IMR-90 (cell line): ENCODE measurements around the gene ETV6. TPM values are rescaled to one million over a fixed set of nuclear protein-coding genes. Genes with fewer than 3 reads are reported as not detected.
A peak's percentile ranks its signal among the peaks of the same experiment; 100 is the strongest.

Experiments
- ATAC-seq: fragments of 200-7000 bp; cut with Tn5 transposase; 2 replicates; pipeline ENCODE4 v1.9.1; 2020; ENCODE audit warnings: low read depth, mild to moderate bottlenecking, moderate library complexity
- BruUV-seq: library from RNA; stranded (reverse); fragments of 400-500 nt; replicated peaks from 2 replicates; lab custom pipeline; 2021; lab: Mats Ljungman, UMichigan
- CTCF ChIA-PET: fragments of 300-600 bp; formaldehyde crosslinking; extraction: SDS; loops from one replicate; lab custom pipeline; 2021; ENCODE audit warnings: antibody characterized with exemption; lab: Yijun Ruan, JAX
- POLR2A ChIA-PET: fragments of 300-600 bp; sonication (Branson Sonifier 250); formaldehyde crosslinking; loops from one replicate; lab custom pipeline; 2022; ENCODE audit warnings: antibody characterized with exemption; ENCODE audit not compliant: unreplicated experiment; lab: Charles Lee
- DNase-seq: peaks from one replicate; pipeline ENCODE4 v3.0.0; 2013
- H2AFZ ChIP-seq: replicated peaks from 2 replicates; pipeline ENCODE3; 2013; ENCODE audit warnings: low read length, mild to moderate bottlenecking; ENCODE audit not compliant: poor library complexity
- H2AK5ac ChIP-seq: 2 replicates; pipeline ENCODE4 v1.6.1; 2013; ENCODE audit warnings: low read depth, low read length, inconsistent platforms
- H2AK9ac ChIP-seq: replicated peaks from 2 replicates; pipeline ENCODE3; 2013; ENCODE audit warnings: mild to moderate bottlenecking, low read depth, low read length, moderate library complexity; ENCODE audit not compliant: poor library complexity
- H2BK120ac ChIP-seq: 2 replicates; pipeline ENCODE4 v1.6.1; 2013; ENCODE audit warnings: low read depth, low read length, inconsistent platforms
- H2BK15ac ChIP-seq: 3 replicates; pipeline ENCODE4 v1.6.1; 2013; ENCODE audit warnings: low read depth, low read length, inconsistent platforms
- H2BK20ac ChIP-seq: 2 replicates; pipeline ENCODE4 v1.6.1; 2013; ENCODE audit warnings: low read depth, mild to moderate bottlenecking, inconsistent platforms, low read length, moderate library complexity
- H2BK5ac ChIP-seq: 2 replicates; pipeline ENCODE4 v1.6.1; 2013; ENCODE audit warnings: mild to moderate bottlenecking, low read depth, low read length, inconsistent platforms; ENCODE audit not compliant: poor library complexity, severe bottlenecking
- H3K14ac ChIP-seq: replicated peaks from 2 replicates; pipeline ENCODE4 v1.6.1; 2013; ENCODE audit warnings: low read depth, low read length, inconsistent platforms
- H3K18ac ChIP-seq: 2 replicates; pipeline ENCODE4 v1.6.1; 2013; ENCODE audit warnings: low read depth, low read length, control low read depth
- H3K23ac ChIP-seq: 2 replicates; pipeline ENCODE4 v1.6.1; 2013; ENCODE audit warnings: low read depth, low read length, inconsistent platforms
- H3K27ac ChIP-seq: 2 replicates; pipeline ENCODE4 v1.5.1; 2013; ENCODE audit warnings: mild to moderate bottlenecking, control low read depth, low read length; ENCODE audit not compliant: insufficient read depth
- H3K27me3 ChIP-seq: 2 replicates; pipeline ENCODE4 v1.6.1; 2013; ENCODE audit warnings: low read length; ENCODE audit not compliant: control insufficient read depth, insufficient read depth
- H3K36me3 ChIP-seq: 2 replicates; pipeline ENCODE4 v1.6.1; 2013; ENCODE audit warnings: low read length, mixed read lengths; ENCODE audit not compliant: control insufficient read depth, insufficient read depth
- H3K4ac ChIP-seq: 2 replicates; pipeline ENCODE4 v1.6.1; 2013; ENCODE audit warnings: low read depth, low read length, inconsistent platforms
- H3K4me1 ChIP-seq: 2 replicates; pipeline ENCODE4 v1.6.1; 2013; ENCODE audit warnings: low read length, mixed read lengths; ENCODE audit not compliant: control insufficient read depth, insufficient read depth
- H3K4me2 ChIP-seq: 2 replicates; pipeline ENCODE4 v1.6.1; 2013; ENCODE audit warnings: low read depth, mild to moderate bottlenecking, control low read depth, low read length, moderate library complexity
- H3K4me3 ChIP-seq: 2 replicates; pipeline ENCODE4 v1.5.1; 2013; ENCODE audit warnings: low read depth, mild to moderate bottlenecking, control low read depth, low read length, moderate library complexity; ENCODE audit not compliant: insufficient read depth
- H3K56ac ChIP-seq: 2 replicates; pipeline ENCODE4 v1.6.1; 2013; ENCODE audit warnings: low read length, inconsistent platforms; ENCODE audit not compliant: insufficient read depth; ENCODE audit errors: extremely low read depth
- H3K79me1 ChIP-seq, 2 experiments: 2 replicates each; pipeline ENCODE4 v1.6.1; 2013; ENCODE audit warnings: low read length in 2 of 2, inconsistent platforms in 1 of 2, low read depth in 1 of 2
- H3K9ac ChIP-seq: 2 replicates; pipeline ENCODE4 v1.6.1; 2013; ENCODE audit warnings: low read depth, low read length, control low read depth
- H3K9me1 ChIP-seq: 2 replicates; pipeline ENCODE4 v1.6.1; 2013; ENCODE audit warnings: low read length, inconsistent platforms; ENCODE audit not compliant: insufficient read depth
- H3K9me3 ChIP-seq: 2 replicates; pipeline ENCODE4 v1.6.1; 2013; ENCODE audit warnings: low read length; ENCODE audit not compliant: control insufficient read depth, insufficient read depth
- H4K20me1 ChIP-seq: 2 replicates; pipeline ENCODE4 v1.6.1; 2013; ENCODE audit warnings: low read length, inconsistent platforms; ENCODE audit not compliant: insufficient read depth
- H4K5ac ChIP-seq: 2 replicates; pipeline ENCODE4 v1.6.1; 2013; ENCODE audit warnings: mild to moderate bottlenecking, low read depth, low read length, control low read depth
- H4K8ac ChIP-seq, 2 experiments: 2 replicates each; pipeline ENCODE4 v1.6.1; 2013; ENCODE audit warnings: low read depth in 2 of 2, low read length in 2 of 2, control low read depth in 1 of 2, inconsistent platforms in 1 of 2
- H4K91ac ChIP-seq: 2 replicates; pipeline ENCODE4 v1.6.1; 2013; ENCODE audit warnings: low read depth, low read length, inconsistent platforms; ENCODE audit not compliant: insufficient read depth
- BHLHE40 ChIP-seq: fragments of 150-350 bp; IDR thresholded peaks from 2 replicates; pipeline ENCODE4 v1.6.1; 2016; ENCODE audit warnings: mild to moderate bottlenecking, low read depth, low read length
- CEBPB ChIP-seq: IDR thresholded peaks from 2 replicates; pipeline ENCODE4 v1.6.1; 2012; ENCODE audit warnings: low read depth, low read length, improper control_type of control experiment
- CHD1 ChIP-seq: IDR thresholded peaks from 2 replicates; pipeline ENCODE4 v1.6.1; 2012; ENCODE audit warnings: low read depth, low read length, improper control_type of control experiment
- CTCF ChIP-seq: conservative IDR thresholded peaks from 2 replicates; pipeline ENCODE4 v1.5.1; 2012; ENCODE audit warnings: mild to moderate bottlenecking, low read depth, low read length, improper control_type of control experiment
- FOS ChIP-seq: fragments of 150-350 bp; IDR thresholded peaks from 2 replicates; pipeline ENCODE4 v1.6.1; 2016; ENCODE audit warnings: low read depth, low read length
- MAFK ChIP-seq: IDR thresholded peaks from 2 replicates; pipeline ENCODE4 v1.6.1; 2012; ENCODE audit warnings: low read depth, low read length, improper control_type of control experiment
- MAZ ChIP-seq: IDR thresholded peaks from 2 replicates; pipeline ENCODE4 v1.6.1; 2012; ENCODE audit warnings: low read depth, mild to moderate bottlenecking, low read length, improper control_type of control experiment, moderate library complexity, borderline replicate concordance
- MXI1 ChIP-seq: IDR thresholded peaks from 2 replicates; pipeline ENCODE4 v1.6.1; 2012; ENCODE audit warnings: low read depth, mild to moderate bottlenecking, low read length, moderate library complexity, borderline replicate concordance
- NFE2L2 ChIP-seq: fragments of 150-350 bp; IDR thresholded peaks from 2 replicates; pipeline ENCODE4 v1.6.1; 2016; ENCODE audit warnings: low read depth, mild to moderate bottlenecking, low read length
- POLR2A ChIP-seq: IDR thresholded peaks from 2 replicates; pipeline ENCODE4 v1.6.1; 2012; ENCODE audit warnings: mild to moderate bottlenecking, low read depth, low read length
- RAD21 ChIP-seq: IDR thresholded peaks from 2 replicates; pipeline ENCODE4 v1.6.1; 2012; ENCODE audit warnings: low read length, improper control_type of control experiment
- RCOR1 ChIP-seq: IDR thresholded peaks from 2 replicates; pipeline ENCODE4 v1.6.1; 2012; ENCODE audit warnings: mild to moderate bottlenecking, low read length, improper control_type of control experiment; ENCODE audit not compliant: insufficient replicate concordance
- RFX5 ChIP-seq: IDR thresholded peaks from 2 replicates; pipeline ENCODE4 v1.8.0; 2012; ENCODE audit warnings: low read depth, mild to moderate bottlenecking, low read length, moderate library complexity
- SMC3 ChIP-seq: fragments of 150-350 bp; IDR thresholded peaks from 2 replicates; pipeline ENCODE4 v1.6.1; 2016; ENCODE audit warnings: low read depth, mild to moderate bottlenecking, antibody characterized with exemption, low read length, moderate library complexity
- USF2 ChIP-seq: fragments of 150-350 bp; IDR thresholded peaks from 2 replicates; pipeline ENCODE4 v1.6.1; 2017; ENCODE audit warnings: mild to moderate bottlenecking, antibody characterized with exemption, low read length, low read depth
- WGBS, 2 experiments: methylation state at CpG; one replicate each; pipeline versions ENCODE4 v1.1.5 to v1.1.7; 2013; ENCODE audit warnings: missing lambda C conversion rate in 2 of 2; ENCODE audit not compliant: insufficient read length in 1 of 2; ENCODE audit errors: extremely low coverage in 2 of 2; 5-methylcytosine and 5-hydroxymethylcytosine counted together
- dilution Hi-C: fragments of 300-500 bp; cut with HindIII; formaldehyde crosslinking; loops from one replicate; pipeline ENCODE4 v1.14.3; 2018; ENCODE audit warnings: low sequenced_read_pairs; ENCODE audit not compliant: unreplicated experiment
- in situ Hi-C: fragments of 300-500 bp; cut with MboI; formaldehyde crosslinking; loops from 3 replicates; pipeline ENCODE4 v1.14.3; 2019; ENCODE audit warnings: low sequenced_read_pairs, inconsistent platforms, mixed read lengths
- intact Hi-C: fragments of 100-400 bp; cut with micrococcal nuclease; formaldehyde crosslinking; loops from 2 replicates; pipeline ENCODE4 v1.10.0; 2022
- polyA plus RNA-seq, 3 experiments: library from polyadenylated mRNA; depleted of rRNA; stranded (reverse); fragments of >200 nt; gene quantifications; 2 replicates each; pipeline ENCODE4 v1.2.3, GENCODE V29; 2012; ENCODE audit warnings: low replicate concordance in 1 of 3
- total RNA-seq: library from RNA; depleted of rRNA; stranded (reverse); fragments of >200 nt; gene quantifications from 2 replicates; pipeline ENCODE4 v1.2.3, GENCODE V29; 2012
- TF ChIP-seq, protein P1 (sequence below): fragments of 150-350 bp; IDR thresholded peaks from 2 replicates; pipeline ENCODE4 v1.6.1; 2016; ENCODE audit warnings: low read depth, mild to moderate bottlenecking, low read length, moderate library complexity, borderline replicate concordance

ETV6 gene
- total and polyA plus RNA-seq, 2 of the 4 experiments (the other 2 are of a cell fraction): 8.4 to 9.9 TPM

DNA sequence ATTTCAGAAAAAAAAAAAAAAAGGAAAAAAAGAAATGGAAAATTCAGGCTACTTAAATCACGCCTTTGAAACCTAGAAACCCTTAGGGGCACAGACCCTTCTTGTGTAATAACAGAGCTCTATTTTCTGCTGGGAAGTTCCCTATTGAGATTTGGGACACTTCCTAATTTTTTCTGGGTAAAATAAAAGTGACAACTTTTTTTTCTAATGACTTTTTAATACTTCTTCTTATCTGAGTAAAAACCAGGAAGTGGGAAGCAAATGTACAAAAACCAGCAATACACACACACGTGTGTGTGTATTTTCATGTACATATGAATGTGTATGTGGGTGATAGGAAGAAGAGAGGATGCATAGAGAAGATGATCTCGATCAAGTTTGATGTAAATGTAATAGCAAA is 35.8 kb downstream of the ETV6 start:
- Histone ChIP-seq H2AFZ (no peak overlapping the region), H3K4me1 (peaks cover 18% of the 10 kb centered on the region), H2AK9ac (no peak overlapping the region), H3K79me1 (peaks cover 36 to 67% of the 10 kb centered on the region in 2 experiments), H3K27ac (no peak overlapping the region), H3K56ac (no peak overlapping the region), H3K4ac (0 out of 2 replicates have a peak overlapping the region, but pooled peaks have one; percentile 65), H4K5ac (no peak overlapping the region), H3K14ac (no peak overlapping the region), H4K8ac (no peak overlapping the region), H2BK15ac (no peak overlapping the region), H3K4me2 (peak overlapping the region; percentile 64; the same call in 1 of the 2 replicates), H2BK20ac (no peak overlapping the region), H2AK5ac (no peak overlapping the region), H3K36me3 (0 out of 2 replicates have a peak, but pooled peaks cover under 1% of the 10 kb centered on the region), H3K9me3 (no peaks in the 10 kb centered on the region), H3K4me3 (no peak overlapping the region), H3K27me3 (no peaks in the 10 kb centered on the region), H3K9ac (no peak overlapping the region), H2BK5ac (peak overlapping the region; percentile 79), H2BK120ac (no peak overlapping the region), H3K9me1 (peaks cover 26% of the 10 kb centered on the region), H3K23ac (0 out of 2 replicates have a peak overlapping the region, but pooled peaks have one; percentile 55), H4K91ac (no peak overlapping the region), H3K18ac (peak overlapping the region; percentile 60), H4K20me1 (peaks cover 31% of the 10 kb centered on the region)
- ChIA-PET POLR2A (no interaction called here), CTCF (interaction anchor here (0.6 to 1.2 kb wide), 2 partner anchors 19 to 45 kb away, joined by 3 to 5 read pairs; no protein-coding TSS in a partner anchor)
- WGBS, 2 experiments: 67% methylated on average over 1 of the region's 3 CpGs; no CpG with 5 or more reads in 1 of the 2 experiments
- in situ Hi-C loops (no loop called here), intact Hi-C loops (no loop called here), dilution Hi-C loops (no loop called here)
- ATAC-seq (no peak), DNase-seq (no peak)
- no TSS peak for BruUV-seq
- TF ChIP-seq POLR2A: no peak
- TF ChIP-seq, protein P1, sequence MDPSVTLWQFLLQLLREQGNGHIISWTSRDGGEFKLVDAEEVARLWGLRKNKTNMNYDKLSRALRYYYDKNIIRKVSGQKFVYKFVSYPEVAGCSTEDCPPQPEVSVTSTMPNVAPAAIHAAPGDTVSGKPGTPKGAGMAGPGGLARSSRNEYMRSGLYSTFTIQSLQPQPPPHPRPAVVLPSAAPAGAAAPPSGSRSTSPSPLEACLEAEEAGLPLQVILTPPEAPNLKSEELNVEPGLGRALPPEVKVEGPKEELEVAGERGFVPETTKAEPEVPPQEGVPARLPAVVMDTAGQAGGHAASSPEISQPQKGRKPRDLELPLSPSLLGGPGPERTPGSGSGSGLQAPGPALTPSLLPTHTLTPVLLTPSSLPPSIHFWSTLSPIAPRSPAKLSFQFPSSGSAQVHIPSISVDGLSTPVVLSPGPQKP: no peak
- no peak for TF ChIP-seq RCOR1
- no peak for TF ChIP-seq RAD21
- no peak for TF ChIP-seq CEBPB
- TF ChIP-seq MAZ: no peak
- TF ChIP-seq RFX5: no peak
- TF ChIP-seq MAFK: no peak
- TF ChIP-seq SMC3: no peak
- TF ChIP-seq MXI1: no peak
- TF ChIP-seq CHD1: no peak
- TF ChIP-seq CTCF: no peak
- no peak for TF ChIP-seq USF2
- TF ChIP-seq BHLHE40: no peak
- no peak for TF ChIP-seq FOS
- TF ChIP-seq NFE2L2: no peak
